Astrocyte of the cerebellum (primary cell): ENCODE data around the gene TMEM86B.

Experiments
- DNase-seq: peaks from one replicate; pipeline ENCODE4 v3.0.0-alpha.2; 2011; ENCODE audit warnings: low read depth
- H3K4me3 ChIP-seq: 2 replicates; pipeline ENCODE4 v1.5.1; 2011; ENCODE audit warnings: mild to moderate bottlenecking, low read depth, low read length, moderate library complexity
- in situ Hi-C: cut with HindIII; loops from 2 replicates; pipeline ENCODE4 v1.10.0; 2017; ENCODE audit warnings: low sequenced_read_pairs
- TF ChIP-seq, protein P1 (sequence below): IDR thresholded peaks from 2 replicates; pipeline ENCODE4 v1.5.1; 2012; ENCODE audit warnings: low read length, low read depth, moderate library complexity, mild to moderate bottlenecking; ENCODE audit errors: missing control alignments

TMEM86B gene

GRCh38 chr19:55265173-55265572 is 36.6 kb upstream of the TMEM86B start:
- TF ChIP-seq, protein P1, sequence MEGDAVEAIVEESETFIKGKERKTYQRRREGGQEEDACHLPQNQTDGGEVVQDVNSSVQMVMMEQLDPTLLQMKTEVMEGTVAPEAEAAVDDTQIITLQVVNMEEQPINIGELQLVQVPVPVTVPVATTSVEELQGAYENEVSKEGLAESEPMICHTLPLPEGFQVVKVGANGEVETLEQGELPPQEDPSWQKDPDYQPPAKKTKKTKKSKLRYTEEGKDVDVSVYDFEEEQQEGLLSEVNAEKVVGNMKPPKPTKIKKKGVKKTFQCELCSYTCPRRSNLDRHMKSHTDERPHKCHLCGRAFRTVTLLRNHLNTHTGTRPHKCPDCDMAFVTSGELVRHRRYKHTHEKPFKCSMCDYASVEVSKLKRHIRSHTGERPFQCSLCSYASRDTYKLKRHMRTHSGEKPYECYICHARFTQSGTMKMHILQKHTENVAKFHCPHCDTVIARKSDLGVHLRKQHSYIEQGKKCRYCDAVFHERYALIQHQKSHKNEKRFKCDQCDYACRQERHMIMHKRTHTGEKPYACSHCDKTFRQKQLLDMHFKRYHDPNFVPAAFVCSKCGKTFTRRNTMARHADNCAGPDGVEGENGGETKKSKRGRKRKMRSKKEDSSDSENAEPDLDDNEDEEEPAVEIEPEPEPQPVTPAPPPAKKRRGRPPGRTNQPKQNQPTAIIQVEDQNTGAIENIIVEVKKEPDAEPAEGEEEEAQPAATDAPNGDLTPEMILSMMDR = no peak
- in situ Hi-C loops = no loop called here
- no peak for DNase-seq
- no peak overlapping the region for H3K4me3 ChIP-seq

DNA sequence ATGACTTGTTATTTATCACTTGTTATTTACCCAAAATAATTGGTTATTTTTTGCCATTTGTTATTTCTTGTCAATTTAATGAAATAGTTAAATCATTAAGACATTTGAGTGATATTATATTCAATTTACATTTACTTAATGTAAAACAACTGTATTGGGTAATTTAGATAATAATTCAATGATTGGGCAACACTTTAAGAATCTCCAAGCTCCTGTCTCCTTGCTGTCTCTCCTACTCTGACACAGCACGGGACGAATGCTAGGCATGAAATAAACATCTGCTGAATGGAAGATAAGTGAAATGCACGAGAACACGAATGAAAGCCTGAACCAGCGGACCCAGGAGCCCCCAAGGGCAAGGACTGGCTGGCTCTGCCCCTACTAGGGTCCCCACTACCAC is 36.0 kb upstream of the TMEM86B start:
- no peak for DNase-seq
- in situ Hi-C loops = no loop called here
- TF ChIP-seq, protein P1 = no peak
- no peak overlapping the region for H3K4me3 ChIP-seq

- in situ Hi-C loops = no loop called here
- no peak overlapping the region for H3K4me3 ChIP-seq
- no peak for DNase-seq
- TF ChIP-seq, protein P1 = no peak
Observed at GRCh38 chr19:55262359-55262758, 33.8 kb upstream of the TMEM86B start.

DNA sequence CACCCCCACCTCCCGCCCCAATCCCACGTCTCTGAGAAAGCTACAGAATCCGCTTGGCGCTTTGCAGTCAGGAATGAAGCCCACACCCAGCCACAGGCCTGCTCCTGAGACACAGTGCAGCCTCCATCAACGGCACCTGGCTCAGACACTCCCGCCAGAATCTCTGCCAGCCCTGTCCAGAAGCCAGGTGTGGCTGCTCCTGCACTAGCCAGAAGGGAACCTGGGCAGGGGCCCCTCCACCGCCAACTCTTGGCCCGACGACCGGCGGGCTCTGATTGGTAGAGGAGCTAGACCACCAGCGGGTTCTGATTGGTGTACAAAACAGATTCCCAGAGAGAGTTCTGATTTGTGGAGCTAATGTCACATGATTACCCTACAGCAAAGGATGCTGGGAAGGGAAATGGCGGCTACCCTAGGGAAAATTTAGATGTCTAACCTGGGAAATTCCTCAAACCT is 33.1 kb upstream of the TMEM86B start:
- in situ Hi-C loops = no loop called here
- H3K4me3 ChIP-seq = no peak overlapping the region
- TF ChIP-seq, protein P1 = no peak
- no peak for DNase-seq

DNA sequence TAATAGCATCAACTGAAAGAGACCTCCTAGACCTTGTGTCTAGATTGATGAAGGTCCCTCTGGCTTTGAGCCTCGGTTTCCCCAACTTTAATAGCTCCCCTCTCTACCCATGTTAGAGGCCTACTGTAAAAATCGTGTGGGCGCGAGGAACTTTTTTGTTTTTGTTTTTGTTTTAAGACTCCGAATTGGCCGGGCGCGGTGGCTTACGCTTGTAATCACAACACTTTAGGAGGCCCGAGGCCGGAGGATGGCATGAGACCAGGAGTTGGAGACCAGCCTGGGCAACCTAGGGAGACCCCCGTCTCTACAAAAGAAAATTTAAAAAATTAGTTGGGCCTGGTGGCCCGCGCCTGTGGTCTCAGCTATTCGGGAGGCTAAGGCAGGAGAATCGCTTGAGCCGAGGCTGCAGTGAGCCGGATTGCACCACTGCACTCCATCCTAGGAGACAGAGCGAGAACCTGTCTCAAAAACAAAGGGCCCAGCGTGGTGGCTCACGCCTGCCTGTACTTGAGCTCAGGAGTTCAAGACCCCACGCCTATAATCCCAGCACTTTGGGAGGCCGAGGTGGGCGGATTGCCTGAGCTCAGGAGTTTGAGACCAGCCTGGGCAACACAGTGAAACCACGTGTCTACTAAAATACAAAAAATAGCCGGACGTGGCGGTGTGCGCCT is 31.1 kb upstream of the TMEM86B start:
- H3K4me3 ChIP-seq = peak overlapping the region; percentile 40
- in situ Hi-C loops = loop anchor here (10.0 kb wide), 1 partner anchor 85 kb away; no protein-coding TSS in a partner anchor
- no peak for DNase-seq
- TF ChIP-seq, protein P1 = no peak

- TF ChIP-seq, protein P1 = no peak
- in situ Hi-C loops = loop anchor here (10.0 kb wide), 1 partner anchor 84 kb away; no protein-coding TSS in a partner anchor
- peak within 1 kb of the TSS; percentile 82 for H3K4me3 ChIP-seq
- peak; percentile 100 for DNase-seq
Observed at GRCh38 chr19:55258828-55259539, 30.4 kb upstream of the TMEM86B start, which contains the start of gene PPP6R1. Gene PPP6R1, minus strand, starts transcription at chr19:55259017. Its CDS starts 11,914 bp downstream, at chr19:55247103.
